ENCODE data around the gene STK32C.

Gene STK32C

GRCh38 chr10:132178672-132179545 lies 128.8 kb downstream of the STK32C start:
- no peak for DNase-seq

- DNase-seq, result no peak
Measured at GRCh38 chr10:132178046-132178445, 129.7 kb downstream of the STK32C start.

GRCh38 chr10:132176623-132177500 lies 130.9 kb downstream of the STK32C start:
- no peak for DNase-seq

DNA sequence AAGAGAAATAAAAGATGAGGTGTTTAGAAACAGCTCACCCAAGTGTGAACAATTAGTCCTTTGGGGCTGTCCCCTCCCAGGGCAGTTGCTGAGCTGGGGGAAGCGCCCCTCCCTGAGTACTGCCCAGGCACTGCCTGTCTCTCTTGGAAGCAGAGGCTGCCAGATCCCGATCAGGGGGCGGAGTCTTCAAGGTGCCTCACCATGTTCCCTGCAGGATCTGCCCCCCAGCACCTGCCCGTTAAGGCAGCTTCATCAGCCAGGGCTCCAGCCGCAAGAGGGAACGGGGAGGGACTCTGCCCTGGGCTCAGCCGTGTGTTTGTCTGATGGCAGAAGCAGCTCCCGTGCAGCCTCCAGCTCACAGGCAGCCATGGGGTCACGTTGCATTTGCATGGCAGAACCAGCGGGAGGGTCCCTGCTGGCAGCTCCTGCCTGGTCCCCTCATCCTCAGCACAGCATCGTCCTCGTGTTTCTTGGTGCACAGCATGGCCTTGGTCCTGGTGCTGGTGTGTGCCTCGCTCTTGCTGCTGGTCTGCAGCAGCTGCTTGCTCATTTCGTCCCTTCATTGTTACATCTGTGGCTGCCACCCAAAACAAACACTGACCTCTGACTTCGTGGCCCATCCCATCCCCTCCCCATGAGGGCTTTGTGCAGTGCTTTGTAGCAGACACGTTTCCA lies 131.7 kb downstream of the STK32C start:
- no peak for DNase-seq

GRCh38 chr10:132175408-132175807 lies 132.3 kb downstream of the STK32C start:
- no peak for DNase-seq

GRCh38 chr10:132174237-132174636 lies 133.5 kb downstream of the STK32C start:
- no peak for DNase-seq

DNA sequence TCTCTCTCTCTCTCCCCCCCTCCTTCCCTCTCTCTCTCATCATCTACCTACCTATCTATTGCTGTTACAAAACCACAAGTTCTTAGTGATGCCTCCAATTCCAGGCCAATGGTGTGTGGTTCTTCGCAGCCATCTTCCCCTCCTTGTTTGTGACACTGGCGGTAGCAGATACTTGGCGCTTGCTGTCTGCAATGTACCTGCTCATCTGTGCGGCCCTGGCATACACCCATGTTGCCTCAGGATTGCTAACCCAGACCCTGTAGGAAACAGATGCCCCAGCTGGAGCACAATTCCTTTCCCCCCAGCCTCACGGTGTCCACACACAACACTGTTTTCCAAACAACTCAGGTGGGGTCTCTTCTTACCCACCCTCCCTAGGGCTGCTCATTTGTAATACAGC lies 134.6 kb downstream of the STK32C start:
- DNase-seq, result no peak

DNA sequence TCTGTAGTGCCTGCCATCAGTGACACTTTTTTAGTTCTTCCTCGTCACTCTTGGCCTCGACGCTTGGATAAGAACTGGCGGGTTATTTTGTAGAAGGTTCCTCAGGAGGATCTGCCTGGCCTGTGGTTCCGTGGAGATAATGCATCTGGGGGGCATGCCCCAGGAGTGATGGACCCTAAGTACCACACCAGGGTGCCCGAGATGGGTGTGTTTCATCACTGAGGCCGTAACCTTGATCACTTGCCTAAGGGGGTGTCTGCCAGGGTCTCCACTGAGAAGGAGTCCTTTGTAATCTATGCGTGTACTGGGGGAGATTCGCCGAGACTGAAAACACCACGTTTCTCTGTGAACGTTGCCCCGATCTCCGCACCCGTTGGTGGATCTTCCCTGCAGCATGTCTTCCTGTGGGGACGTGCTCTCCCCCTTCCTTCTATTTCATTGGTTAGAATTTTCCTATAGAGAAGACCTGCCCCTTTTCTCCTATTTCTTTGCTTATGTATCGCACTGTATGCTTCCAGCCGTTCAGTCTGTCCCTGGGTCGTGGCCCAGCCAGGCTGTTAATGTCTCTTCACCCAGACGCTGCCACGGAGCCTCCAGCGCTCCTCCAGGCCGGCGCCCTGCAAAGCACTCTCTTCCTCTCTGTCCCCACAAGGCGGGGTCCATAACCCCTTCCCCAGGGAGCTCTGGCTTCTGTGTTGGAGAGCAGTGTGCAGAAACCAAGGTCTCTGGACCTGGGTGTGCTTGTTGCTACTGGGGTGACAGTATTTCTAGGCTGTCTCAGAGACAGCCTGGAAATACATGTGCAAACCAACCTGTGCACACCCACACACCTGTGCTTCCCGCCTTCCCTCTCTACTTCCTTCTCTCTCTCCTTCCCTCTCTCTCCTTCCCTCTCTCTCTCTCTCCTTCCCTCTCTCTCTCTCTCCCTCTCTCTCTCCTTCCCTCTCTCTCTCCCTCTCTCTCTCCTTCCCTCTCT lies 135.4 kb downstream of the STK32C start:
- DNase-seq, result no peak

- DNase-seq, result no peak
Measured at GRCh38 chr10:132170561-132171361, 137.0 kb downstream of the STK32C start.

DNA sequence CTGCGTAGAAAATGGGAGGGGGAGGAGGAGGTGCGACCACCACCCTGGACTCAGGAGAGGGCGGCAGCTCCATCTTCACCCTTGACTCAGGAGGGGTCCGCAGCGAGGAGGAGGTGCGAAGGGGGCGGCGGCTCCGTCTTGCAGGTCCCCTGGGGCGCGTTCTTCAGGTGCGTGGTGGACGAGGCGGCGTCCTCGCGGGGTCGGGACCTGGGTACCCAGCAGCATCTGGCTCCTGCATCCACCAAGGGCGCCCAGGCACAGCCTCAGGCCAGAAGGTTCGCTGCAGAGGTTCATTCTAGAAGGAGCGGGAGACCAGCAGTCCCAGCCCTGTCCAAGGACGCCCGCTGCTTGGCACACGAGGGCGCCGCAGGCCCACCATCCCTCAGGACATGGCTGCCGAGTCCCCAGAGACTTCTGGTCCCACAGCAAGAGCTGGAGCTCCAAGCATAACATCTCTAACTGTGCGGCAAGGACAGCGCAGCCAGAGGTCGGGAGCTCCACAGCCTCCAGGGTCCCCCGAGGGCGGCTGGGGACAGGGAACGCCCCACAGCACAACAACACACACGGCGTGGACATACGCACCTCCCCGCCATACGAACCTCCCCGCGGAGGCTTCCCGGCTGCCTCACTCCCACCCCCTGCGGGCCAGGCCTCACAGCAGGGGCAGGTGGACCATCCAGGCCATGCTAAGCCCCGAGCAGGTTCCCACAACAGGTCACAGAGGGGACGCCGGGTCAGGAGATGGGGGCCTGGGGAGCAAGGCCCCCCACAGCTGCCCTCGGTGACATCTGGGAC lies 137.8 kb downstream of the STK32C start:
- no peak for DNase-seq

- DNase-seq, result no peak
Measured at GRCh38 chr10:132169031-132169765, 138.6 kb downstream of the STK32C start.

DNA sequence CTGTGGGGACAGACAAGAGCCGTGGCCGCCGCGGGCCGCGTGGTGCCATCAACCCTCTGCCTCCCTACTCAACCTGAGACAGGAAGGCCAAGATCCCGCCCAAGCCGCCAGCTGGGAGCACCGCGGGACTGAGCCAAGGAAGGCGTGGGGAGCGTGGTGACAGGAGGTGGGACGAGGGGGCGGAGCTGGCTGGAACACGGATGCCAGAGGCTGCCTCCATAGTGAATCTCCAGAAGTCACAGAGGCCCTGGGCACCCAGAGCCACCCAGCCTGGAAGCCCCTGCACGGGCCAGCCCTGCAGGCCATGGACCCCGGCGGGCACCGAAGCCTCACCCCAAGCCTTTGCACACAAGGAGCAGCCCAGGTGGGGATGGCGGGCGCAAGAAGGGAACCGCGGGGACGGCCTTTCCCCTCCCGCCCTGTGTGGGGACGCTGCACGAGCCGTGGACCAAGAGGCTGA lies 139.1 kb downstream of the STK32C start:
- DNase-seq, result no peak

DNA sequence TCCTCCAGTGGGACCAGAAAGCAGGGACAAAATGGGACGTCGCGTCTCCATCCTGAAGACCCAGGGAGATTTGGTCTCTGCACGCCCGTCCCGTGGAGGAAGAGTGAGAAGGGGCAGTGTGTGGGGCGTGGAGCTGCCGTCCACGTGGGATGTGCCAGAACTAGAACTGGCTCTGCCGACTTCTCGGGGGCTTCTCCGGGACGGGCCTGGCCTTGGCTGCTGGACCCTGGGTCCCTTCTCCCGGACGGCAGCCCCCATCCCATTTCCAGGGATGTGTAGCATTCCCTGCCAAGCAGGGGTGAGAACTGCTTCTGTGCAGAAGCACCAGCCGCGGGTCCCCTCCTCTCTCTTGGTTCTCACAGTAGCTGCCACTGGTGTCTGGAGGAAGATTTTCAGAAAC lies 139.8 kb downstream of the STK32C start:
- no peak for DNase-seq

- no peak for DNase-seq
Measured at GRCh38 chr10:132167041-132167674, 140.6 kb downstream of the STK32C start.

DNA sequence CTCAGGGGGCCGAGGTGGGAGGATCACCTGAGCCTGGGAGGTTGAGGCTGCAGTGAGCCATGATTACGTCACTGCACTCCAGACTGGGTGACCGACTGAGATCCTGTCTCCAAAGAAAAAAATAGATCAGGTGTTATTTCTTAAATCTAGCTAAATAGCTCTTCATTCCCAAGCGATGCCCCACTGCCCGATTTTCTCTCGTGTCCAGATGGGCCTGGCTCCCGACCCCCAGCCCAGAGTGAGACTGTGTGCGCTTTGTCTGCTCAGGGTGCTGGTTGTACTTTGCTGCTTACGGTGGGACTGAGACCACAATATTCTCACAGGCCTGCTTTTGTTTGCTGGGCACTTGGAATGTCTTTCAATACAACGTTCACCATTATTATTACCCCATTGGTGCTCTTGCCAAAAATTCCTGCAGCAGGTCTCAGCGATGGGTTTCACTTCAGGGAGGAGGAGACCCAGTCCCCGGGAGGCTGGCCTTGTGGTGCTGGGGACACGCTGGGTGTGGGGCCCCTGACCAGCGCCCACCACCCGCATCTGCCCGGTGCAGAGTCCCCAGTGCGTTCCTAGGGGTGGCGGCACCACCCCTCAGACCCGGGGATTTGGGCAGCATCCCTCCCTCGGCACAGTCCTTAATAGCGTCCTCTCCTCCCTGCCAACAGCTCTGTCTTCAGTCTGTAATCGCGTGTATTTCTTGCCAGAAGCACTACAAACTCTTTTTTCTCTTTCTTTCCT lies 141.4 kb downstream of the STK32C start:
- DNase-seq, result no peak

- no peak for DNase-seq
Measured at GRCh38 chr10:132165416-132165980, 142.3 kb downstream of the STK32C start.

DNA sequence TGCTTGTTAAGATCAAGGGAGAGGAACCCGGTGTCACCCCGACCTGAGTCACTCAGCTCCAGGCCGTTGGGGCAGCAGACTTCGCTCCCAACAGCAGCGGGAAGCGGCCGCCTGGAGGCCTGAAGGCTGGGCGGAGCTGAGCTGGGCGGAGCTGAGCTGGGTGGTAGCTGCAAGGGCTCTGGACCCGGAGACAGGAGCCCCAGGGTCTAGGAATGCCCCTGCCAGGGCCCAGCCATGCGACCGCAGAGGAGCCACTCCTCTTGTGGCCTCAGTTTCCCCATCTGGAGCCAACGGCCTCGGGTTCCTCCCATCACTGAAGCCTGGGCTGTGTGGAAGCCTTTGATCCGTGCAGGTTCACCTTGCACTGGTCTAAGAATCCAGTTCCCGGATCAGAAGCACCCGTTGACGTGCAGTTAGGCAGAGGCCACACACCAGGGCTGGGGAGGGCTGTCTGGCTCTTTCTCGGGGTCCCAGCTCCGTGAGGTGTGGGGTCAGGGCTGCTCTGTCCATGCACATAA lies 142.9 kb downstream of the STK32C start:
- no peak for DNase-seq
